Ishikawa (cell line): ENCODE measurements around the gene TMEM178B.

Experiments
- CREB1 ChIP-seq: IDR thresholded peaks from 2 replicates; pipeline ENCODE4 v1.6.1; 2012; ENCODE audit warnings: low read depth
- EGR1 ChIP-seq: IDR thresholded peaks from 2 replicates; pipeline ENCODE4 v1.6.1; 2012
- RAD21 ChIP-seq: IDR thresholded peaks from 2 replicates; pipeline ENCODE4 v1.6.1; 2012; ENCODE audit warnings: low read depth
- TAF1 ChIP-seq: IDR thresholded peaks from 2 replicates; pipeline ENCODE4 v1.6.1; 2012; ENCODE audit warnings: low read depth, mild to moderate bottlenecking
- TF ChIP-seq, protein P1 (sequence below): IDR thresholded peaks from 2 replicates; pipeline ENCODE4 v1.6.1; 2012; ENCODE audit warnings: low read depth, mild to moderate bottlenecking
- TF ChIP-seq, protein P2 (sequence below): IDR thresholded peaks from 2 replicates; pipeline ENCODE4 v1.6.1; 2012

DNA sequence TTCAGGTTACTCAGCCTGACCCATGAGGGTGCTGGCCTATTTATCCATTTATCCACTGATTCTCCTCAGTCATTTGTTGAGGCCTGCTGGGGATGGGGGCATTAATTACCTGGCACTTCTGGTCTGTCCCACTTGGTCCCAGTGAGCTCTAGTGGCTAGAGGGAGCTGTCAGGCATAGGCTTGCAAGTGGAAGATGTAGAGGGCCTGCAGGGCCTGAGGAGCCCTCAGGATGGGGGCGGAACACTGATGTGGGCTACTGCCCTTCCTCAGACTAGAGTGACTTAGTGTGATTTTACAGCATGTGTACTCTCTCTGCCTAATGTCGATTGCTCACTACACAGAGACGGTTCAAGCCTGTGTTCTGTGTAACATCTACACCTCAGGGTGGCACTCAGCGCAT is 45.3 kb downstream of the TMEM178B start:
- TF ChIP-seq, protein P1, sequence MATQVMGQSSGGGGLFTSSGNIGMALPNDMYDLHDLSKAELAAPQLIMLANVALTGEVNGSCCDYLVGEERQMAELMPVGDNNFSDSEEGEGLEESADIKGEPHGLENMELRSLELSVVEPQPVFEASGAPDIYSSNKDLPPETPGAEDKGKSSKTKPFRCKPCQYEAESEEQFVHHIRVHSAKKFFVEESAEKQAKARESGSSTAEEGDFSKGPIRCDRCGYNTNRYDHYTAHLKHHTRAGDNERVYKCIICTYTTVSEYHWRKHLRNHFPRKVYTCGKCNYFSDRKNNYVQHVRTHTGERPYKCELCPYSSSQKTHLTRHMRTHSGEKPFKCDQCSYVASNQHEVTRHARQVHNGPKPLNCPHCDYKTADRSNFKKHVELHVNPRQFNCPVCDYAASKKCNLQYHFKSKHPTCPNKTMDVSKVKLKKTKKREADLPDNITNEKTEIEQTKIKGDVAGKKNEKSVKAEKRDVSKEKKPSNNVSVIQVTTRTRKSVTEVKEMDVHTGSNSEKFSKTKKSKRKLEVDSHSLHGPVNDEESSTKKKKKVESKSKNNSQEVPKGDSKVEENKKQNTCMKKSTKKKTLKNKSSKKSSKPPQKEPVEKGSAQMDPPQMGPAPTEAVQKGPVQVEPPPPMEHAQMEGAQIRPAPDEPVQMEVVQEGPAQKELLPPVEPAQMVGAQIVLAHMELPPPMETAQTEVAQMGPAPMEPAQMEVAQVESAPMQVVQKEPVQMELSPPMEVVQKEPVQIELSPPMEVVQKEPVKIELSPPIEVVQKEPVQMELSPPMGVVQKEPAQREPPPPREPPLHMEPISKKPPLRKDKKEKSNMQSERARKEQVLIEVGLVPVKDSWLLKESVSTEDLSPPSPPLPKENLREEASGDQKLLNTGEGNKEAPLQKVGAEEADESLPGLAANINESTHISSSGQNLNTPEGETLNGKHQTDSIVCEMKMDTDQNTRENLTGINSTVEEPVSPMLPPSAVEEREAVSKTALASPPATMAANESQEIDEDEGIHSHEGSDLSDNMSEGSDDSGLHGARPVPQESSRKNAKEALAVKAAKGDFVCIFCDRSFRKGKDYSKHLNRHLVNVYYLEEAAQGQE, result no peak
- TF ChIP-seq TAF1 (no peak), EGR1 (no peak), RAD21 (no peak), CREB1 (no peak)
- TF ChIP-seq, protein P2, sequence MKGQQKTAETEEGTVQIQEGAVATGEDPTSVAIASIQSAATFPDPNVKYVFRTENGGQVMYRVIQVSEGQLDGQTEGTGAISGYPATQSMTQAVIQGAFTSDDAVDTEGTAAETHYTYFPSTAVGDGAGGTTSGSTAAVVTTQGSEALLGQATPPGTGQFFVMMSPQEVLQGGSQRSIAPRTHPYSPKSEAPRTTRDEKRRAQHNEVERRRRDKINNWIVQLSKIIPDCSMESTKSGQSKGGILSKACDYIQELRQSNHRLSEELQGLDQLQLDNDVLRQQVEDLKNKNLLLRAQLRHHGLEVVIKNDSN, result no peak
